Fibroblast of mammary gland (primary cell): ENCODE results near the gene MLIP.

Experiments used
- DNase-seq: peaks from one replicate; pipeline ENCODE4 v3.0.0-alpha.2; 2010; ENCODE audit warnings: low read depth
- H3K4me3 ChIP-seq: 2 replicates; pipeline ENCODE4 v1.5.1; 2011; ENCODE audit warnings: low read depth, mild to moderate bottlenecking, low read length, moderate library complexity; ENCODE audit not compliant: control insufficient read depth
- CTCF ChIP-seq: conservative IDR thresholded peaks from 2 replicates; pipeline ENCODE4 v1.5.1; 2011; ENCODE audit warnings: low read depth, low read length, inconsistent platforms; ENCODE audit not compliant: control insufficient read depth, insufficient read depth

Gene MLIP

GRCh38 chr6:54273214-54273820 lies 162.1 kb downstream of the MLIP start:
- no peak for TF ChIP-seq CTCF
- DNase-seq: no peak

GRCh38 chr6:54274383-54274782 lies 163.1 kb downstream of the MLIP start:
- TF ChIP-seq CTCF: no peak
- DNase-seq: no peak
- H3K4me3 ChIP-seq: no peak overlapping the region

More at GRCh38 chr6:54273214-54273820, 162.1 kb downstream of the MLIP start:
- no peak overlapping the region for H3K4me3 ChIP-seq

- no peak overlapping the region for H3K4me3 ChIP-seq
- peak; percentile 95 for DNase-seq
- no peak for TF ChIP-seq CTCF
Measured at GRCh38 chr6:54282186-54282585, 170.9 kb downstream of the MLIP start.

GRCh38 chr6:54284161-54284860 lies 173.1 kb downstream of the MLIP start:
- peak; percentile 71 for DNase-seq
- no peak for TF ChIP-seq CTCF
- no peak overlapping the region for H3K4me3 ChIP-seq

GRCh38 chr6:54285595-54285994 lies 174.4 kb downstream of the MLIP start:
- H3K4me3 ChIP-seq: no peak overlapping the region

GRCh38 chr6:54286141-54286540 lies 174.9 kb downstream of the MLIP start:
- DNase-seq: peak; percentile 73
- H3K4me3 ChIP-seq: no peak overlapping the region
- TF ChIP-seq CTCF: no peak

More at GRCh38 chr6:54285595-54285994, 174.4 kb downstream of the MLIP start:
- peak; percentile 84 for DNase-seq
- no peak for TF ChIP-seq CTCF
